SH-SY5Y (cell line): ENCODE measurements around the gene MTERF1.

Experiments used
- GATA2 ChIP-seq: IDR thresholded peaks from 2 replicates; pipeline ENCODE4 v1.6.1; 2011; ENCODE audit warnings: mild to moderate bottlenecking, low read depth, low read length
- GATA3 ChIP-seq: IDR thresholded peaks from 2 replicates; pipeline ENCODE4 v1.6.1; 2011; ENCODE audit warnings: low read depth, mild to moderate bottlenecking, low read length, moderate library complexity

- no peak for TF ChIP-seq GATA2
- no peak for TF ChIP-seq GATA3
Observed at GRCh38 chr7:91899563-91899962, 19.1 kb upstream of the MTERF1 start.
